HG03520 (cell line): ENCODE measurements around the gene PUM1.
"Not testable (repeated sequence)": the region's sequence is repeated elsewhere in the genome, so short reads cannot be mapped to it uniquely, and the experiment has no call there.

ENCODE experiments used
- ATAC-seq: cut with Tn5 transposase; IDR thresholded peaks from one replicate; pipeline ENCODE4 v1.9.1; 2021; ENCODE audit warnings: mild to moderate bottlenecking, moderate library complexity; ENCODE audit not compliant: unreplicated experiment

The PUM1 gene

DNA sequence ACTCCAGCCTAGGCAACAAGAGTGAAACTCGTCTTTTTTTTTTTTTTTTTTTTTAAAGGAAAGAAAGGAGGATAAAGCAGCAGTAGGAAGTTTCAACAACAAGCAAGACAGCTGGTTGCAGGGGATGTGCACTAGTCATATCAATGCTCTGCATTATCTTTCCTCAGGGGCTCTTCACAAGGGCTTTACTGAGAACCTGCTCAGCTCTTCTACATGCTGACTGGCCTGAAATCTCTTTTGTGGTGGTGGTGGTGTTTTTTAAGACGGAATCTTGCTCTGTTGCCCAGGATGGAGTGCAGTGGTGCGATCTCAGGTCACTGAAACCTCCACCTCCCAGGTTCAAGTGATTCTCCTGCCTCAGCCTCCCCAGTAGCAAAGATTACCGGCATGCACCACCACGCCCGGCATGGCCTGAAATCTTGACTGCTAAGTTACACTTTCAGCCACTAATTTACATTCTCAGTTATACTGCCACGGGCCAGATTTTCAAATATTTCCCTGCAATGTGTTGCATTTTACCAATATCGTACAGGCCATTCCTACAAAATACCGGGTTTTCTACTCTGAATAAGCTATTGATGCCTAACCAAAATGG lies 68.0 kb downstream of the PUM1 start:
- ATAC-seq: no peak

DNA sequence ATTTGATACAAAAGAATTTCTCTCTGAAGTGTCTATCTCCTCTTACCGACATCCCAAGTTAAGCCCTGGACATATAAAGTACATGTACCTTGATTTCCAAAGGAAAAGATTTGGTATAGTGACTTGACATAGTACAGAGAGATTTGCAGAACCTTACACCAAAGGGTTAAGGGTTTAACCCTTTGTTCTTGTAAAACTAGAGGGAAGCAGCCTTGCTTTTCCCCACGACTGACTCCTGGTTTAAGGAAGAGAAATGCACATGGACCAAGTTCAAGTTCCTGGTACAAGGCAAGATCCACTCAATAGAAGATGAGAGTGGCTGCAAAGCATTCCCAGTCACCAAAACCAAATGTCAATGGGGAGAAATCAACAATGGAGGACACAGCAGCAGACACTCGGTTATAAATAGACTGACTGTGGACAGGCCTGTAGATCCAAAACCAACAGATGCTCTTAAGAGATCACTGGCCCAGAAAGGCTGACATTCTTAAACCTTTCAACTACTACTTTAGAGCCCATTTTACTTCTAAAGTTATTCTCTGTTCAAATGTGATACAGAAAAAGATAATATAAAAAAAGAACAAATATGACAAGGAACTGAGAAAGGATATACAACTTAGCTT lies 69.4 kb downstream of the PUM1 start:
- no peak for ATAC-seq

DNA sequence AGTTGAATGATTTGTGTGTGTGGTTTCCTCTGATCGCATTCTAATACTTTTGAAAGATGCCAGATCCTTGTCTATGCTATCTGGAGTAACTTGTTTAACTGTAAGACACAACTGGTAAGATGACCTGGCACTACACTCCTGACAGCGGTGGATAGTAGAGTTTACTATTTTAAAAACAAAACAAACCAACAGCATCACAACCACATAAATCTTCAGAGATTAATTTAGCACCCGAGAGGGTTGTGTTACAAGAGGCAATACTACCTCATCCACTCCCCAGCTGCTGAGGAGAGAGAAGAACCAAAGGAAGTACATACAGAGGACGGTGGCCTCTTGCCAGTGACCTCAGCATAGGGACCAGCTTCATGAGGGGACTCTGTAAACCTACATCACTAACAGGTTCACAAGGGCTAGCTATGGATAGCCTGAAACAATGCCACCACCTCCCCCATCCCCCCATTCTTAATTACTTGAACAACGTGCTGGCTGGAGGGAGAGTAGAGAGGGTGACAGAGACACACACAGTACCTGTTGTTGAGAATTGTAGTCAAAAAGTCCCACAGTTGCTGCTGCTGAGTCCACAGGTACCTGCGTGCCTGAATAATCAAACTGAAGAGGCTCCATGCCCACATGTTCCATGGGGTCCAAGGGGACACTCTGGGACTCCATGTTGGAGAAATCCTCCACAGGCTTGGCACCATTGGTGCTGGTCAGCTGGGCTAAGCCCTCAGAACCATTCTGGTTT lies 73.5 kb downstream of the PUM1 start:
- no peak for ATAC-seq

DNA sequence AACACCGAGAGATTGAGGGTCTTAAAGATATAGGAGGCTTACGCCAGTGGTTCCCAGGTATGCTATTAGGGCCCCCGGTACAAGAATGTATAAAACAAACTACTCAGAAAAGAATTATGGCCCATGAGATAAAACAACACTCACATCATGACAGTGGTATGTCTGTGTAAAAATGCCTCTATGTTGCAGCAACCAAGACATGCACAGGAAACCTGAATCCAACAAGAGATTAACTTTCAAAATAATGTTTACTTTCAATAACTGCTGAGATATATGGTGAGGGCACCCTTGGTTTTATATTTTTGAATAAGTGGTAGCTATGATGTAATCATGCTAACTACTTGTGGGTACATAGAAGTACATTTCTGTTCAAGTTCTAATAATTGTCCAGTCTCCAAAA lies 74.9 kb downstream of the PUM1 start:
- ATAC-seq: no peak

DNA sequence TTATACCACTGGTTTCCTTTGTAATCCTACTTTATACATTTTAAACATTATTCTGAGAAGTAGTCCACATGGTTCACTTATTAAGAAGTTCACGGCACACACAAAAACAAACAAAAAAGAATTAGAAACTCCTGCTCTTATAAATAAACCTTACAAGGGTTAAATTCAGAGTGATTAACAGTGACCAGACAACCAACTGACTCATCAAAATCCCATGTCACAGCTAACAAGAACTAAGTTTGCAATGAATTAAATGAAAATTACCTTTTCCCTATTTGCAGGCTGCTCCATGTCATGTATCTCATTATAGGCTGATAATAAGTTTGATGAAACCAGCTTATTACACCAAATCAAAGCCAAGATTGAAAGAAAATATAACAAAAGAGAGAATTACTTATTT lies 77.5 kb downstream of the PUM1 start:
- ATAC-seq: no peak

DNA sequence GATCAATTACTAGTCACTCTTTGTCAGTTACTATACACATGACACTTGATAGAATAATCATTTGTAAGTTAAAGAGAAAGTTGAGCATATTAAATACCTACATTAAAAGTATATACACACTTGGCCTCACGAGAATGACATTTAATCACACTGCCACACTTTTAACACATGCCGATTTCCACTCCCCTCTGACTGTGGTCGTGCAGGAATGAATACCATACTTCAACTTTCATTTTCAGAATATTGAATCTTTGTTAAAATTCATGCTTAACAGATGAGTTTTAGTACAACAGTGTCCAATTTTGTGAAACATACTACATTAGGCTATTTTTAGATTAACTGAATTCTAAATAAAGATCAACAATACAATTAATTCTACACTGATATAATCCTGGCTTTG lies 78.8 kb downstream of the PUM1 start:
- no peak for ATAC-seq

DNA sequence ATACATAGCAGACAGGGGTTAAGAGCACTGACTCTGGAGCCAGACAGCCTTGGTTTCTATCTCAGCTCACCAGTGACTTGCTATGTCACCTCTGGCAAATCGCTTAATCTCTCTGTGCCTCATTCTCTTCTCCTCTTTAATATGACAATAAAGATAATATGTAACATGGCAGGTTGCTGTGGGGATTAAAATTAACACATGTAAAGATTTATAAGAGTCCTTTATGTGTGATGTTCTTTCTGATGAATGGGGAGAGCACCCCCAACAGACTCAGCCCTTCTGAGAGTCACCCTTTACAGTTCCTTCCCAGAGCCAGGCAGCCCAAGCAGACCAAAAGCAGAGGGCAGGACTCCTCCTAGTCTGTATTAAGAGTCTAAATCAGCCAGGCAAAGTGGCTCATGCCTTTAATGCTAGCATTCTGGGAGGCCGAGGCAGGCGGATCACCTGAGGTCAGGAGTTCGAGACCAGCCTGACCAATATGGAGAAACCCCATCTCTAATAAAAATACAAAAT lies 80.5 kb downstream of the PUM1 start:
- no peak for ATAC-seq

DNA sequence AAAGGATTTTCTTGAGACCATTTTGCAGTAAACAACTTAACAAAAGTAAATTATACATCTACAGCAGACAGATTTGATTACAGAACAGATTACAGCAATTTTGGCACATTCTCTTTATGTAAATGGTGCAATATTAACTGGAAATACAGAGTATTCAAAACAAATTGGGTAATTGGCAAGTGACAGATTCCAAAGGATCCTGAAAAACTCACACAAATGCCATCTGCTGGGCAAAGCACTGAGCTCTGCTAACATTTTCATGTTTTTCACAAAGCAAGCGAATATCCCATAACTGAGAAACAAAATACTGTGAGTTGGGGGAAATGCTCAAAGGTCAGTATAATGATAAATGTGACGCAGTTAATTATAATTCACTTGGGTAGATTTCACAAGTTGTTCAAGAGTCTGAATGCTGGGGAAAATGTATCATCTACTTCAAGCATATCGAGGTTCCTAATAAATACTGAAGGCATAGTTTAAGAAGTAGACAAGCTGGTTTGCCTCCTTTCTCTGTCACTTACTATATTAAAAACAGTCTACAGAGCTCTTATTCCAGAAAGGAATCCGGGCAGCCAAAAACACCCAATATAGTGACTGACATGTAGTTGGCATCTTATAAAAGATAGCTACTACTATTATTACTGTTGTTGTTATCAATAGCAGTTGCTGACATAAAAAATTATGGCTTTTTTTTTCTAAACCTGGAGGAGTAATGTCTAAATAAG lies 81.2 kb downstream of the PUM1 start:
- no peak for ATAC-seq

DNA sequence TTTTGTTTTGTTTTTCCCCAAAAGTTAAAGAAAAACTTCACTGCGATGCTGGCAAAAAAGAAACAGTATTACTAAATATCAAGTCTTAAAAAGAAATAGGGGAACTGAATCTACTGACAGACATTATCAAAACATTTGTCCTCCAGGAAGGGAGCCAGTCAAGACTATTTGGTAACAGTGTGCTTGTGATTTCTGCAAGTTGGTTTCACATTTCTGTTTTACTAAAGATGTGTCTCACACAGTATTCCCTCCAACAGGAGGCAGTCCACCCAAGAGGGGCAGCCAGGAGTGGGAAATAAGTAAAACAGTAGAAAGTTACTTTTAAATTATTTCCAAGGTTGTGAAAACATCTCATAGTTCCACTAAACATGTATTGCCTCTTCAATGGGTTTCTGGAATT lies 82.6 kb downstream of the PUM1 start:
- ATAC-seq: no peak

DNA sequence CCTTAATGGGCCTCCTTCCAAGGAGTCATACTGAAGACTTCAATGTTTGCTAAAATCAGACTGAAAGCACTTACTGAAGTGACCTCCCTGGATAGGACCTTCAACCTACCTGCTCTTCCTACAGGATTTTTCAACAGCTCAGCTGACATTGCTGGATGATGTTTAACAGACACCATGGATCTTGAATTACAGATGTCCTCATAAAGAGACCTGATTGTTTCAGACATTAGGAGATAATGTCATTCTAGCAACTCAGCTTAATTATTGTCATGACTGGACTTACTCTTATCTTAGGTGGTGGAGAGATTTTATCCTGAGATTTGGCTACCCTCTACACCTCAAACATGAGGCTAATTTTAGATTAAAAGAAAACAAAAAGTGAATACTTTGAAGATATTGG lies 83.1 kb downstream of the PUM1 start:
- no peak for ATAC-seq

DNA sequence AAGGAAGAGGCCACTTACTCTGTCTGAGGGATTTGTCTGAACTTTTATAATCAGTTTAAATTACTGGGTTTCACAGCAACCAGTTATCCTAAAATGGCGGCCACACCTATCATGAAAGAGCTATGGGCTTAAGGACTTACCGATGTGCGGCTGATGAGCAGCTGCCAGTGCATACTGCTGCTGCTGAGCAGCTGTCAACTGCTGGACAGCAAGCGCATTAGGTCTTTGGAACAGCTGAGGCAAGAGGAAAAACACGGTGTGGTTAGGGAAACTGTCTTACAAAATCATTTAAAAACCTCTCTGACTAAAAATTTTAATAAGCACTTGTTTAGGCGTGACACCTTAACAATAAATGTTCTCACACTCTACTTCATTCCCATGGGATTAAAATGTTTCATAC lies 84.3 kb downstream of the PUM1 start:
- no peak for ATAC-seq

DNA sequence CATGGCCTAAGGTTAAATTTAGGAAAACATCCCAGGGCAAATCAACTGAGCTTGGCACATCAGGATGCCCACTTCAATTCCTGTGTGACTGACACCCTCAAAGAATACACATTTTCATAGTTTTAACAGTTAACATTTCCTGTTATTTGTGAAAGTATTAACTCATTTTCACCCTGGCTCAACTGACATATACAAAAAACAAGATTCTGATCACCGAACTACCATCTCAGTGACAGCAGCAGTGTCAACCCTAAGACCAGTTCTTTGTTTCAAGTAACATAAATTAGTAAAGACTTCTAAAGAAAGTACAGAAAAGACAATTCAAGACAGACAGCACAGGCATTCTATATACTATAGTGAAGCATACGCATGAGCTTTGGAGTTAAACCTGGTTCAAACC lies 88.0 kb downstream of the PUM1 start:
- no peak for ATAC-seq

DNA sequence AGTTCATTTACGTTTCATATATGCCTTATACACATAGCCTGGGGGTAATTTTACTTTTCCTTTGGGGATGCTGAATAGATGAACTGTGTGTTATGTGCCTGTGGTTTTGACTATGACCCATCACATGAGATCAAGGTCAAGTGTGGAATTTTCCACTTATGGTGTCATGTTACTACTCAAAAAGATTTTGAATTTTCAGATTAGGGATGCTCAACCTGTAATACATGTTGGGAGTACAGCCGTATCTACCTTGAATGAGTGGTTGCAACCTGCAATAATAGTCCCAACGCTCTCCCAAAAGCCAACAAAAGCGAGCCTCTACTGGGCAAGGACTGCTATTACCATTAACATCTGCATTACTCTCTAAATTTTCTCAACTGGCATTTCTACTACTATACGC lies 88.4 kb downstream of the PUM1 start:
- no peak for ATAC-seq

DNA sequence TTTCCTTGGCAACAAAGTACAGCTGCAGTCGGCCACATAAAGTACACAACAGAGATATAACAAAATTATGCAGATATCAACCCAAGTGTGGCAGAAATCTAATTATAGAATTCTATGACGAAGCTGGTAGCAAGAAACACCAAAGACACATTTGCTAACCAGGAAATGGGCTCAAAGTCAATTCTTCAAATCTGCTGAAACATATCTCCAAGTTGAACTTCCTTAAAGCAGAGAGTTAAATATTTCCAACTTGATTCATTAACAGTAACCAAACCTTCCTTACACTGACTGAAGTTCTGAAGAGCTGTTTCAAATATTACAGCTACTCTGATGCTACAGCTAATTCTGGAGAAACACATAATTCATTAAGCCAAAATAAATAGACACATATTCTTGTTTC lies 89.4 kb downstream of the PUM1 start:
- ATAC-seq: no peak

DNA sequence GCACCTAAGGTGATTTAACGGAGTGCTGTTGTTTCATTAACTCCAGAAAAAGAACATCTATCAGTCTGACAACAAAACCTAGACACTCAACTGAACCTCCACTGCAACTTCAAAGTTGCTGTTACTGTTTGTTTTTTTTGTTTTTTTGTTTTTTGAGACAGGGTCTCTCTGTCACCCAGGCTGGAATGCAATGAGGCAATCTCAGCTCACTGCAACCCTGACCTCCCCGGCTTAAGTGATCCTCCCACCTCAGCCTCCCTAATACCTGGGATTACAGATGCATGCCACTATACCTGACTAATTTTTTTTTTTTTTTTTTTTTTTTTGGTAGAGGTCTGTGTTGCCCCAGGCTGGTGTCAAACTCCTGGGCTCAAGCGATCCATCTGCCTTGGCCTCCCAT lies 90.3 kb downstream of the PUM1 start:
- ATAC-seq: no peak

DNA sequence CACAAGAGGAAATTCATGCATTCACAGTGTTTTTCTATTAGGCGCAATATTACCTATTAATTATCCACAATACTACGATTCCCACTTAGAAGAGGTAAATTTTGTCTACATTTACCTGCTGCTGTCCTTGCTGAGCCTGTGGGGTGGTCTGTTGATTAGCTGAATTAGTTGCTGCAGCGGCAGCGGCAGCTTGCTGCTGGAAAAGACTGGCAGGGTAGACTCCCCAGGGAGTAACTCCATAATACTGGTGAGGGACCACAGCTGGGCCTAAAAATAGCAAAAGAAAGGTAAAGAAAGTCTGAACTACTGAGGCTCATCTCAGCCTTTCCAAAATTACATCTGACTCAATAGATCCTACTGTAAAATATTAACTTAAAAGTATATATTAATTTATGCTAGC lies 91.0 kb downstream of the PUM1 start:
- ATAC-seq: no peak

DNA sequence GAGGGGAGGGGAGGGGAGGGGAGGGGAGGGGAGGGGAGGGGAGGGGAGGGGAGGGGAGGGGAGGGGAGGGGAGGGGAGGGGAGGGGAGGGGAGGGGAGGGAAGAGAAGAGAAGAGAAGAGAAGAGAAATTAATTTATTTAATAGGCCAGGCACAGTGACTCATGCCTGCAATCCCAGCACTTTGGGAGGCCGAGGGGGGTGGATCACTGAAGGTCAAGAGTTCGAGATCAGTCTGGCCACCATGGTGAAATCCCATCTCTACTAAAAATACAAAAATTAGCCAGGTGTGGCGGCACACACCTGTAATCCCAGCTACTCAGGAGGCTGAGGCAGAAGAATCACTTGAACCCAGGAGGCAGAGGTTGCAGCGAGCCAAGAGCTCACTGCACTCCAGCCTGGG lies 93.2 kb downstream of the PUM1 start:
- ATAC-seq: not testable (repeated sequence)

DNA sequence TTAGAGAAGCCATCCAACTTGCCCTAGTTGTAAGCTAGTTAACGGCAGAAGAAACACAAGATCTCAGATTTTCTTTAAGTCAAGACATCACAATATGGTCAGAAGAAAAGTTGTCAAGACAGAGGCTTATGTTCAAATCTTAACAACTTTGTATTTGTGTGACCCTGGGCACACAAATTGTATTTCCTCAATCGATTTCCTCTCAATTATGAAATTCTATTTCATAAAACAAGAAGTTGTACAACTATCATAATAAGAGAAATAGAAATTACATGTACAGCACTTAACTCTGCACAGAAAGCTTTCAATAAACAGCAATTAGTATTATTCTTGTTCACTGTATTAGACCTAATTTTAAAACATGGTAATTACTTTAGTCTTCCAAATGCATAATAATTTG lies 94.0 kb downstream of the PUM1 start:
- no peak for ATAC-seq

DNA sequence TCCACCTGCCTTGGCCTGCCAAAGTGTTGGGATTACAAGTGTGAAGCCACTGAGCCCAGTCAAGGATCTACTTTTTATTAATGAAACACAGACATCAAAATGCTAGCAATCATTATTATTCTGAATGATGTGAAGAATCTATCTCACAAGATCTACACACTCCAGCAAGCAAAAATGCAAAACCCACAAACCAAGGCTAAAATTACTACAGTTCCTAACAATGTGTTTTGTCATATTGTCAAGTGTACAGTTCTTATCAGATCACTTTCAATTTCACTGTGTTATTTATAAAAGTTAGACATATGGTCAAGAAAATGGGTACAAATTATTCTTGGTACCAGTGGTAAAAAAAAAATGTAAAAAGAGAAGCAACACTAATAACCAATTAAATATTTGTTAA lies 95.6 kb downstream of the PUM1 start:
- ATAC-seq: no peak

DNA sequence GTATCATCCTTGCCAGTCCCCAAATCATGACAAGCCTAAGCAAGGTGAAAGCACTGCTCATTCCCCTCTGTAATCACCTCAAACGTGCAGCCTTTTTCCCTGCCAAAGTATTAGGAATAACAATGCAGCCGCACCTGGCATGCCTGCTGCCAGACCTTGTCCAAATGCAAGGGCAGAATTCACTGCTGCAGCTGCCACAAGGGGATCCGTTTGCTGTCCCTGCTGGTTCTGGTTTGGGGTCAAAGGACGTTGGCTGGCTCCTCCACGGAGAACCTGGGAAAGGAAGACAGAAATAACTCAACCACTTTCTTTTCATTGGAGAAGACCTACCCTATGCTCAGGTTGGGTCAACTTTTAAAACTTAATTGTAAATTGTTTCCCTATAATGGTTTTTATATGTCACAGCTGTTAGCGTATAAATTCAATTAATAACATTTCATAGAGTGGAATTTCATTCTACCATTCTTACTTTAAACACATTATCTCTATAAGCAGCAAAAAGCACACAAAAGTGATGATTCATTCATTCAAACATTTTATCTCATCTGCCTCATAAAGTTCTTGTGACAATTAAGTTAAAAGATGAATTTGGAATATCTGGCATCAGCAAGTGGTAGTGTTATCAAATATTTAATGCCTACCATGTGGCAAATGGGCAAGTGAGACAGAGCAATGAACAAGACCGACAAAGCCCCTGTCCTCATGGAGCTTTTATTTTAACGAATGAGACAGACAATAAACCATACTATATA lies 97.1 kb downstream of the PUM1 start:
- no peak for ATAC-seq
